C4-2B (cell line): ENCODE measurements around the gene CREG2.

Experiments used
- CTCF ChIP-seq: fragments of 450-650 bp; conservative IDR thresholded peaks from 2 replicates; pipeline ENCODE4 v1.5.1; 2017; ENCODE audit warnings: mild to moderate bottlenecking
- ZFX ChIP-seq: fragments of 450-650 bp; IDR thresholded peaks from 2 replicates; pipeline ENCODE4 v1.6.1; 2017

GRCh38 chr2:101307503-101307902 lies 79.8 kb downstream of the CREG2 start:
- TF ChIP-seq CTCF (no peak), ZFX (no peak)
